ENCODE results near the gene IGSF9B.
"Not testable (repeated sequence)": the region's sequence is repeated elsewhere in the genome, so short reads cannot be mapped to it uniquely, and the experiment has no call there.

IGSF9B gene, protein sequence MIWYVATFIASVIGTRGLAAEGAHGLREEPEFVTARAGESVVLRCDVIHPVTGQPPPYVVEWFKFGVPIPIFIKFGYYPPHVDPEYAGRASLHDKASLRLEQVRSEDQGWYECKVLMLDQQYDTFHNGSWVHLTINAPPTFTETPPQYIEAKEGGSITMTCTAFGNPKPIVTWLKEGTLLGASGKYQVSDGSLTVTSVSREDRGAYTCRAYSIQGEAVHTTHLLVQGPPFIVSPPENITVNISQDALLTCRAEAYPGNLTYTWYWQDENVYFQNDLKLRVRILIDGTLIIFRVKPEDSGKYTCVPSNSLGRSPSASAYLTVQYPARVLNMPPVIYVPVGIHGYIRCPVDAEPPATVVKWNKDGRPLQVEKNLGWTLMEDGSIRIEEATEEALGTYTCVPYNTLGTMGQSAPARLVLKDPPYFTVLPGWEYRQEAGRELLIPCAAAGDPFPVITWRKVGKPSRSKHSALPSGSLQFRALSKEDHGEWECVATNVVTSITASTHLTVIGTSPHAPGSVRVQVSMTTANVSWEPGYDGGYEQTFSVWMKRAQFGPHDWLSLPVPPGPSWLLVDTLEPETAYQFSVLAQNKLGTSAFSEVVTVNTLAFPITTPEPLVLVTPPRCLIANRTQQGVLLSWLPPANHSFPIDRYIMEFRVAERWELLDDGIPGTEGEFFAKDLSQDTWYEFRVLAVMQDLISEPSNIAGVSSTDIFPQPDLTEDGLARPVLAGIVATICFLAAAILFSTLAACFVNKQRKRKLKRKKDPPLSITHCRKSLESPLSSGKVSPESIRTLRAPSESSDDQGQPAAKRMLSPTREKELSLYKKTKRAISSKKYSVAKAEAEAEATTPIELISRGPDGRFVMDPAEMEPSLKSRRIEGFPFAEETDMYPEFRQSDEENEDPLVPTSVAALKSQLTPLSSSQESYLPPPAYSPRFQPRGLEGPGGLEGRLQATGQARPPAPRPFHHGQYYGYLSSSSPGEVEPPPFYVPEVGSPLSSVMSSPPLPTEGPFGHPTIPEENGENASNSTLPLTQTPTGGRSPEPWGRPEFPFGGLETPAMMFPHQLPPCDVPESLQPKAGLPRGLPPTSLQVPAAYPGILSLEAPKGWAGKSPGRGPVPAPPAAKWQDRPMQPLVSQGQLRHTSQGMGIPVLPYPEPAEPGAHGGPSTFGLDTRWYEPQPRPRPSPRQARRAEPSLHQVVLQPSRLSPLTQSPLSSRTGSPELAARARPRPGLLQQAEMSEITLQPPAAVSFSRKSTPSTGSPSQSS (N-terminal part only)

DNA sequence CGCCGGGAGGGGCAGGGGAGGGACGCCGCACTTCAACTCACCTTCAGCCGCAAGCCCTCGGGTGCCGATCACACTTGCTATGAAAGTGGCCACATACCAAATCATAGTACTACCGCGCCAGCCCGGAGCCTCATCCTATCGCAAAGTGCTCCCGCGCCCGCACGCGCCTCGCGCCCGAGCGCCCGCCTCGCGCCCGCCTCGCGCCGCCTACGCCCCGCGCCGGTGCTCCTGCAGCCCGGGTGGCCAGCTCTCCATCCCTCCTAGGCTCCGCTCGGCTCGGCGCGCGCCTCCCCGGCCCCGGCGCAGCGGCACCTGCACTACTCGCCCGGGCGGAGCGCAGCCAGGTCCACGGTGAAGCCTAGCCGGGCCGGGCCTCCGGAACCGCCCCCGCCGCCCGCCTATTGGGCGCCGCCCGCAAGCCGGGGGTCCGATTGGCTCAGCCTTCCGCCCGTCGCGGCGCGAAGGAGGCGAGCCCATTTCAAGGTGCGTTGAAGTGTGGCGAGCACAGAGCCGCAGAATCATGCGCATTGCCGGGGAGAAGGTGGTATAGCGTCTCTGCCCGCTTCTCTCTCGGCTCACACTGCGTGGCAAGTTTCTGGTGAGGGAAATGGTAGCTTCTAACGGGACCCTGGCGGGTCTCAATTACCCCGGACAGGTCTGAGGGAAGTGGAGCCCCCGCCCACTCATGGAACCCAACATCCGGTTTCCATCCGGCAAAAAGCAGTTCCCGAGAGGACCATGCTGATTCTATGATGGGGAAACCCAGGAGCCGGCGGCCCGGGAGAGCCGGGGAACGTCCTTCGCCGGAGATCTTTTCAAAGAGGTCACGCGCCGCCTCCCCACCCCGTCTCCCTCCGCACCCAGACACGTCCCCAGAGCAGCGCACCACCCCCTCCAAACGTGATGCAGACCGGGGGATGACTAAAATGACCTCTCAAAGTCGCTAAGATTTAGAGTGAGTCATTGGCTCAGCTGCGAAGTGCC is at the start of gene IGSF9B:
IGSF9B (minus strand) TSS at position 319 of the 984 bp plus-strand sequence; CDS start at position 105, 214 bp downstream.
- DNase-seq (ENCODE audit: low read depth) = peak; percentile 69
- TF ChIP-seq, protein P1, sequence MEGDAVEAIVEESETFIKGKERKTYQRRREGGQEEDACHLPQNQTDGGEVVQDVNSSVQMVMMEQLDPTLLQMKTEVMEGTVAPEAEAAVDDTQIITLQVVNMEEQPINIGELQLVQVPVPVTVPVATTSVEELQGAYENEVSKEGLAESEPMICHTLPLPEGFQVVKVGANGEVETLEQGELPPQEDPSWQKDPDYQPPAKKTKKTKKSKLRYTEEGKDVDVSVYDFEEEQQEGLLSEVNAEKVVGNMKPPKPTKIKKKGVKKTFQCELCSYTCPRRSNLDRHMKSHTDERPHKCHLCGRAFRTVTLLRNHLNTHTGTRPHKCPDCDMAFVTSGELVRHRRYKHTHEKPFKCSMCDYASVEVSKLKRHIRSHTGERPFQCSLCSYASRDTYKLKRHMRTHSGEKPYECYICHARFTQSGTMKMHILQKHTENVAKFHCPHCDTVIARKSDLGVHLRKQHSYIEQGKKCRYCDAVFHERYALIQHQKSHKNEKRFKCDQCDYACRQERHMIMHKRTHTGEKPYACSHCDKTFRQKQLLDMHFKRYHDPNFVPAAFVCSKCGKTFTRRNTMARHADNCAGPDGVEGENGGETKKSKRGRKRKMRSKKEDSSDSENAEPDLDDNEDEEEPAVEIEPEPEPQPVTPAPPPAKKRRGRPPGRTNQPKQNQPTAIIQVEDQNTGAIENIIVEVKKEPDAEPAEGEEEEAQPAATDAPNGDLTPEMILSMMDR (IDR thresholded peaks at IDR 0.05; ENCODE audit: low read length, missing control alignments) = no peak
- peak within 1 kb of the TSS; percentile 54 for H3K4me3 ChIP-seq (replicated peaks; ENCODE audit: low read depth, low read length)

DNA sequence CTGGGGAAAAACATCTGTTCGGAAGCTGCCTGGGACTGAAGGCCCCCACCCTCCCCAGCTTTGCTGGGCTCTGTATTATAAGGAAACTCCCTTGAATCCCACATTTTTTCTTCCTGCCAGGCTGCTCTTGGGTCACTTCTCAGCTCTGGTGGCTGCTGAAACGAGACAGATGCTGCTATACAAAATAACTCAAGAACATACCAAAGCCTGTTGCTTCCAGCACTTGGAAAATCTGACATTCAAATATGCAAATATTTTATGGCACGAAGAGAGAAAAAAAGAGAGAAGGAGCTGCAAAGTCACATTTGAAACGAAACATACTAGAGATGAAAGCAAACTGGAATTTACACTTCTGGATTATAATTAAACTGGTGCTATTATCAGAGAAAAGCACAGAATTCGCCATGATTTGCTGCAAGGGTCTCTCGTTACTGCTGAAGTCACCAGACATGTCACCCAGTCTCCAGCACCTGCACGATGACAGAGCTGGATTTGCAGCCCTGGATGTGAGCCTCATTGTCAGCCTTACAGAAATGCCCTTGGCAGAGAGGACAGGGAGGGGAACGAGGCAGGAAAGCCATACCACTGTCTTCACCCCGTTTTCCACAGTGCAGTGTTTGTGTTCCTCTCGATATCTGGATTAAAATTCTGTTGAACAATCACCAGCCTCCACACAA is 47.9 kb upstream of the IGSF9B start:
- no peak for DNase-seq (ENCODE audit: low read depth)
- TF ChIP-seq, protein P1 (IDR thresholded peaks at IDR 0.05; ENCODE audit: low read length, missing control alignments) = no peak
- no peak overlapping the region for H3K4me3 ChIP-seq (replicated peaks; ENCODE audit: low read depth, low read length)

DNA sequence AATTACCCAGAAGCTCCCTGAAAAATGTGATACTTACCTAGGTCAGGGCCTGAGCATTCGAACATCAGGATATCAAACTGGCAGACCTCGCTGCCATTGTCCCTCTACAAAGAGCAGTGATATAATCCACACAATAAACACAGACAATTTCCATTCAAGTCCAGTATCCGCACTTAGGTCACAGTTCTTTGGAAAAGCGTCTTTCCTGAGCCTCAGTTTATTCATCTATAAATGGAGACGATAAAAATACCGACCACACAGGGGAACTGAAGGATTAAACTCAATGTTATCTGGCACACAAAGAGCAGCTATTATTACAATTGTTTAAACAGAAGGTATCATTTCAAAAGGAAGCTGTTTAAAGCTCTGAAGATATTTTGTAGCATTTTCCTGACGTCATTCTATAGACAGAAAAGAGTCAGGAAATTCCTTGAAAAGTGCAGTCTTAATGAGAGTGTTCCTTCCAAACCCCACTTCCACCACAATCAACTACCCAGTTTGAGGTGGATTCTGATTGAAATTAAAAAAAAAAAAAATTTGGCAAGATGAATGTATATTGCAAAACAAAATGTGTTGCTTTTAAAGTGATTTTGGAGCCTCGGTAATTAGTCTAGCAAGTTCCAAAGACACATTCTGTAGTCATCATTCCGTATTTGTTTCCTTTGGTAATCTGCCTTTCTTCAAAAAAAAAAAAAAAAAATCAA is 47.2 kb upstream of the IGSF9B start:
- TF ChIP-seq, protein P1 (IDR thresholded peaks at IDR 0.05; ENCODE audit: low read length, missing control alignments) = no peak
- H3K4me3 ChIP-seq (replicated peaks; ENCODE audit: low read depth, low read length) = no peak overlapping the region
- DNase-seq (ENCODE audit: low read depth) = no peak

DNA sequence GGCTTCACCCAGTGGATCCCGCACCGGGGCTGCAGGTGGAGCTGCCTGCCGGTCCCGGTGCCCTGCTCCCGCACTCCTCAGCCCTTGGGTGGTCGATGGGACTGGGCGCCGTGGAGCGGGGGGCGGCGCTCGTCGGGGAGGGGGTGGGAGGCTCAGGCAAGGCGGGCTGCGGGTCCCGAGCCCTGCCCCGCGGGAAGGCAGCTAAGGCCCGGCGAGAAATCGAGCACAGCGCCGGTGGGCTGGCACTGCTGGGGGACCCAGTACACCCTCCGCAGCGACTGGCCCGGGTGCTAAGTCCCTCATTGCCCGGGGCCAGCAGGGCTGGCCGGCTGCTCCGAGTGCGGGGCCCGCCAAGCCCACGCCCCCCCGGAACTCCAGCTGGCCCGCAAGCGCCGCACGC is 46.1 kb upstream of the IGSF9B start:
- DNase-seq (ENCODE audit: low read depth) = not testable (repeated sequence)

DNA sequence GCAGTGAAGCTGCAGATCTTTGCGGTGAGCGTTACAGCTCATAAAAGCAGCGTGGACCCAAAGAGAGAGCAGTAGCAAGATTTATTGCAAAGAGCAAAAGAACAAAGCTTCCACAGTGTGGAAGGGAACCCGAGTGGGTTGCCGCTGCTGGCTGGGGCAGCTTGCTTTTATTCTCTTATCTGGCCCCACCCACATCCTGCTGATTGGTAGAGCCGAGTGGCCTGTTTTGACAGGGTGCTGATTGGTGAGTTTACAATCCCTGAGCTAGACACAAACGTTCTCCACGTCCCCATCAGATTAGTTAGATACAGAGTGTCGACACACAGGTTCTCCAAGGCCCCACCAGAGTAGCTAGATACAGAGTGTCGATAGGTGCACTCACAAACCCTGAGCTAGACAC is 45.6 kb upstream of the IGSF9B start:
- not testable (repeated sequence) for DNase-seq (ENCODE audit: low read depth)

More for the DNA sequence above, 46.1 kb upstream of the IGSF9B start:
- H3K4me3 ChIP-seq (replicated peaks; ENCODE audit: low read depth, low read length) = not testable (repeated sequence)

DNA sequence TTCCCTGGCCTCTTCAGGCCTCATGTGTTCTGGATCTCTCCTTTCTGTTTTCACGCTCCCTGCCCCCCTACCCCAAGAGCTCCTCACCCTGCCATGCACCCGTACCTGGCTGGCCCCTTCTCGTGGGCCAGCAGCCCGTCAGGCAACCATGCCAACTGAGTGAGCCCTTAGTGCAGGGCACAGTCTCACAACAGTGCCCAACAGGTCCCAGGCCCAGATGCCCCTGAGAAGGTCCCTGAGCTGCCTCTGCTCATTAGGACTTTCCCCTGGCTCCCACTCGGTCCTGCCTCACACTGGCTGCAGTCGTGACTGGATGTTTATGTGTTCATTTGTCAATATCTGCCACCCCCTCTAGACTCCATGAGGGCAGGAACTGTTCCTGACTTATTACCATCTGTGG is 44.8 kb upstream of the IGSF9B start:
- no peak for DNase-seq (ENCODE audit: low read depth)
- TF ChIP-seq, protein P1 (IDR thresholded peaks at IDR 0.05; ENCODE audit: low read length, missing control alignments) = no peak
- no peak overlapping the region for H3K4me3 ChIP-seq (replicated peaks; ENCODE audit: low read depth, low read length)

More for the DNA sequence above, 45.6 kb upstream of the IGSF9B start:
- H3K4me3 ChIP-seq (replicated peaks; ENCODE audit: low read depth, low read length) = not testable (repeated sequence)
